ENCODE results near the gene GPRC5C. TPM values are rescaled to one million over a fixed set of nuclear protein-coding genes. Genes with fewer than 3 reads are reported as not detected.

GPRC5C gene
- total and polyA plus RNA-seq, 2 of the 13 experiments (the other 11 are each of a cell fraction or from before 2014, with no cell fraction given) = 85.6 to 300 TPM

DNA sequence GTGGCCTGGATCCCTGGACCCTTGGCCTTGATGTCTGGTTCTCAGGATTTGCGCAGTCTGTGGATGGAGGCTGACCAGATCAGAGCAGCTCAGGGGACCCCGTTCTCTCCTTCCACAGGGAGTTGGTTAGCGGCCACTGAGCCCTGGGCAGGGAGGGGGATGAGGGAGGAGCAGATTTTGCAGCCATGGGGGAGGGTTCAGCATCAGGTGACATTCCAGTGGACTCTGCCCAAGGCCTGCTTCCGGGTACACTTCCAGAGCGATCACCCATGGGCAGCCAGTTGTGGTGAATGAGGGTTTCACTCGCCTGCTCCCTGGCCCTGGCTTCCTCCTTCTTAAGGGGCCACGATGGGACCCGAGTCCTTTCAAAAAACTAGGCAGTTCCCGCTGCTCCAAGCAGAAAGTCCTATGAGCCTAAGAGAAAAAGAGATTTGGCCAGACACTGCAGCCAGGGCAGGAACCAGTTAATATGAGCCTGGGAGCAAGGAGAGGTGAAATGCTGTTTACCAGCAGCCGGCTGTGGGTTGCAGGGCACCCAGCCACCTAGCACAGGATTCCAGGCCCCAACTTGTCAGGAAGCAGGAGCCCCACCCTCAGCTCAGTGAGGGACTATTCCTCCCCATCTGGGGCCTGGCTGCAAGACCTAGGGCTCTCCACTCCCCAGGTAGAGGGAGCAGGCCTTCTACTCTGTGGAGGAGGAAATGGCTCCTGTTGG, 4.7 kb upstream of the GPRC5C start:
- peak; percentile 48 for ATAC-seq
- ChIA-PET POLR2A (interaction anchor here (0.6 to 5.6 kb wide), 11 partner anchors 7 to 311 kb away, joined by 3 to 159 read pairs (median 3); no protein-coding TSS in a partner anchor), CTCF (ENCODE audit: low intra/inter-chr PET ratio, low total read pairs) (no interaction called here)
- in situ Hi-C loops (cut with HindIII; ENCODE audit: extremely low pct_ligation_motif_present, low pct_unique_long_range_greater_than_20kb) = loop anchor here (25.0 kb wide), 2 partner anchors 640 to 1140 kb away; no protein-coding TSS in a partner anchor
- Histone ChIP-seq H4K20me1 (ENCODE audit: insufficient read depth, low read length) (no peaks in the 10 kb centered on the region), H3K27me3 (ENCODE audit: control insufficient read depth in 1 of 2, insufficient read depth in 2 of 2, low read length in 2 of 2) (no peaks in the 10 kb centered on the region; a peak in 1 of 5 replicates), H3K9me3 (ENCODE audit: low read length) (no peaks in the 10 kb centered on the region), H3K36me3 (replicated peaks in 1 of 2; ENCODE audit: control insufficient read depth in 1 of 2, insufficient read depth in 2 of 2, low read length in 2 of 2) (no peaks in the 10 kb centered on the region), H3K4me1 (ENCODE audit: insufficient read depth, low read length) (peaks cover 56% of the 10 kb centered on the region), H2AFZ (ENCODE audit: low read length) (no peak overlapping the region), H3K4me2 (ENCODE audit: low read depth, low read length) (peak overlapping the region; percentile 90), H3K79me2 (ENCODE audit: insufficient read depth, low read length) (peaks cover 20% of the 10 kb centered on the region), H3K9ac (ENCODE audit: insufficient read depth, low read depth, low read length) (peak overlapping the region; percentile 74), H3K27ac (ENCODE audit: extremely low read length, insufficient read depth, low read length) (peak overlapping the region; percentile 91), H3K4me3 (replicated peaks in 1 of 3; ENCODE audit: insufficient read depth in 1 of 3, low read depth in 2 of 3, low read length in 3 of 3) (peak overlapping the region; percentile 41 to 63 (median 52); a peak in 5 of 6 replicates)
- TSS peak; percentile 44 for BruUV-seq (replicated peaks)
- FAIRE-seq = peak; percentile 59
- intact Hi-C loops (cut with micrococcal nuclease; ENCODE audit: unreplicated experiment) = no loop called here
- 1% methylated on average over 10 of the region's 10 CpGs for WGBS (ENCODE audit: low lambda C conversion rate)
- peak; percentile 92 for DNase-seq (ENCODE audit: low spot score)
- TF ChIP-seq MAF1 (CRISPR knock-in tag; IDR thresholded peaks at IDR 0.05; ENCODE audit: borderline replicate concordance) (no peak; the same call in 1 of the 2 replicates), ELF4 (CRISPR knock-in tag; IDR thresholded peaks at IDR 0.05; ENCODE audit: borderline replicate concordance) (peak; percentile 96), TCF7 (IDR thresholded peaks at IDR 0.05; ENCODE audit: low read depth) (no peak), HNRNPK (IDR thresholded peaks at IDR 0.05; ENCODE audit: low read depth, low read length, poor library complexity, severe bottlenecking) (no peak), ZNF839 (CRISPR knock-in tag; IDR thresholded peaks at IDR 0.05; ENCODE audit: borderline replicate concordance) (peak; percentile 82), ZNF564 (CRISPR knock-in tag; IDR thresholded peaks at IDR 0.05) (no peak), ZSCAN22 (CRISPR knock-in tag; IDR thresholded peaks at IDR 0.05) (no peak)
- TF ChIP-seq, protein P1, sequence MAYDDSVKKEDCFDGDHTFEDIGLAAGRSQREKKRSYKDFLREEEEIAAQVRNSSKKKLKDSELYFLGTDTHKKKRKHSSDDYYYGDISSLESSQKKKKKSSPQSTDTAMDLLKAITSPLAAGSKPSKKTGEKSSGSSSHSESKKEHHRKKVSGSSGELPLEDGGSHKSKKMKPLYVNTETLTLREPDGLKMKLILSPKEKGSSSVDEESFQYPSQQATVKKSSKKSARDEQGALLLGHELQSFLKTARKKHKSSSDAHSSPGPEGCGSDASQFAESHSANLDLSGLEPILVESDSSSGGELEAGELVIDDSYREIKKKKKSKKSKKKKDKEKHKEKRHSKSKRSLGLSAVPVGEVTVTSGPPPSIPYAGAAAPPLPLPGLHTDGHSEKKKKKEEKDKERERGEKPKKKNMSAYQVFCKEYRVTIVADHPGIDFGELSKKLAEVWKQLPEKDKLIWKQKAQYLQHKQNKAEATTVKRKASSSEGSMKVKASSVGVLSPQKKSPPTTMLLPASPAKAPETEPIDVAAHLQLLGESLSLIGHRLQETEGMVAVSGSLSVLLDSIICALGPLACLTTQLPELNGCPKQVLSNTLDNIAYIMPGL (CRISPR knock-in tag; IDR thresholded peaks at IDR 0.05; ENCODE audit: borderline replicate concordance in 1 of 2, low read depth in 1 of 2) = peak; percentile 61 to 76; a peak in 3 of 4 replicates
- TF ChIP-seq, protein P2, sequence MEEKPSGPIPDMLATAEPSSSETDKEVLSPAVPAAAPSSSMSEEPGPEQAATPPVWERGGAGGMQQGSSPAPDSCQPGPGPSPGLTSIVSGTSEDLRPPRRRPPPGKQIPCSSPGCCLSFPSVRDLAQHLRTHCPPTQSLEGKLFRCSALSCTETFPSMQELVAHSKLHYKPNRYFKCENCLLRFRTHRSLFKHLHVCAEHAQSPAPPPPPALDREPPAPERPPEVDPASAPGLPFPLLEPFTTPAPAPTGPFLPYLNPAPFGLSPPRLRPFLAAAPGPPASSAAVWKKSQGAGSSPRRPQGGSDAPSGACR (CRISPR knock-in tag; IDR thresholded peaks at IDR 0.05) = no peak; the same call in 1 of the 2 replicates
- TF ChIP-seq, protein P3, sequence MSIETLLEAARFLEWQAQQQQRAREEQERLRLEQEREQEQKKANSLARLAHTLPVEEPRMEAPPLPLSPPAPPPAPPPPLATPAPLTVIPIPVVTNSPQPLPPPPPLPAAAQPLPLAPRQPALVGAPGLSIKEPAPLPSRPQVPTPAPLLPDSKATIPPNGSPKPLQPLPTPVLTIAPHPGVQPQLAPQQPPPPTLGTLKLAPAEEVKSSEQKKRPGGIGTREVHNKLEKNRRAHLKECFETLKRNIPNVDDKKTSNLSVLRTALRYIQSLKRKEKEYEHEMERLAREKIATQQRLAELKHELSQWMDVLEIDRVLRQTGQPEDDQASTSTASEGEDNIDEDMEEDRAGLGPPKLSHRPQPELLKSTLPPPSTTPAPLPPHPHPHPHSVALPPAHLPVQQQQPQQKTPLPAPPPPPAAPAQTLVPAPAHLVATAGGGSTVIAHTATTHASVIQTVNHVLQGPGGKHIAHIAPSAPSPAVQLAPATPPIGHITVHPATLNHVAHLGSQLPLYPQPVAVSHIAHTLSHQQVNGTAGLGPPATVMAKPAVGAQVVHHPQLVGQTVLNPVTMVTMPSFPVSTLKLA (IDR thresholded peaks at IDR 0.05) = no peak
- TF ChIP-seq, protein P4, sequence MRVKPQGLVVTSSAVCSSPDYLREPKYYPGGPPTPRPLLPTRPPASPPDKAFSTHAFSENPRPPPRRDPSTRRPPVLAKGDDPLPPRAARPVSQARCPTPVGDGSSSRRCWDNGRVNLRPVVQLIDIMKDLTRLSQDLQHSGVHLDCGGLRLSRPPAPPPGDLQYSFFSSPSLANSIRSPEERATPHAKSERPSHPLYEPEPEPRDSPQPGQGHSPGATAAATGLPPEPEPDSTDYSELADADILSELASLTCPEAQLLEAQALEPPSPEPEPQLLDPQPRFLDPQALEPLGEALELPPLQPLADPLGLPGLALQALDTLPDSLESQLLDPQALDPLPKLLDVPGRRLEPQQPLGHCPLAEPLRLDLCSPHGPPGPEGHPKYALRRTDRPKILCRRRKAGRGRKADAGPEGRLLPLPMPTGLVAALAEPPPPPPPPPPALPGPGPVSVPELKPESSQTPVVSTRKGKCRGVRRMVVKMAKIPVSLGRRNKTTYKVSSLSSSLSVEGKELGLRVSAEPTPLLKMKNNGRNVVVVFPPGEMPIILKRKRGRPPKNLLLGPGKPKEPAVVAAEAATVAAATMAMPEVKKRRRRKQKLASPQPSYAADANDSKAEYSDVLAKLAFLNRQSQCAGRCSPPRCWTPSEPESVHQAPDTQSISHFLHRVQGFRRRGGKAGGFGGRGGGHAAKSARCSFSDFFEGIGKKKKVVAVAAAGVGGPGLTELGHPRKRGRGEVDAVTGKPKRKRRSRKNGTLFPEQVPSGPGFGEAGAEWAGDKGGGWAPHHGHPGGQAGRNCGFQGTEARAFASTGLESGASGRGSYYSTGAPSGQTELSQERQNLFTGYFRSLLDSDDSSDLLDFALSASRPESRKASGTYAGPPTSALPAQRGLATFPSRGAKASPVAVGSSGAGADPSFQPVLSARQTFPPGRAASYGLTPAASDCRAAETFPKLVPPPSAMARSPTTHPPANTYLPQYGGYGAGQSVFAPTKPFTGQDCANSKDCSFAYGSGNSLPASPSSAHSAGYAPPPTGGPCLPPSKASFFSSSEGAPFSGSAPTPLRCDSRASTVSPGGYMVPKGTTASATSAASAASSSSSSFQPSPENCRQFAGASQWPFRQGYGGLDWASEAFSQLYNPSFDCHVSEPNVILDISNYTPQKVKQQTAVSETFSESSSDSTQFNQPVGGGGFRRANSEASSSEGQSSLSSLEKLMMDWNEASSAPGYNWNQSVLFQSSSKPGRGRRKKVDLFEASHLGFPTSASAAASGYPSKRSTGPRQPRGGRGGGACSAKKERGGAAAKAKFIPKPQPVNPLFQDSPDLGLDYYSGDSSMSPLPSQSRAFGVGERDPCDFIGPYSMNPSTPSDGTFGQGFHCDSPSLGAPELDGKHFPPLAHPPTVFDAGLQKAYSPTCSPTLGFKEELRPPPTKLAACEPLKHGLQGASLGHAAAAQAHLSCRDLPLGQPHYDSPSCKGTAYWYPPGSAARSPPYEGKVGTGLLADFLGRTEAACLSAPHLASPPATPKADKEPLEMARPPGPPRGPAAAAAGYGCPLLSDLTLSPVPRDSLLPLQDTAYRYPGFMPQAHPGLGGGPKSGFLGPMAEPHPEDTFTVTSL (CRISPR knock-in tag; IDR thresholded peaks at IDR 0.05; ENCODE audit: borderline replicate concordance) = peak; percentile 46; the same call in 1 of the 2 replicates

Data from HepG2 (cell line).